Esophagus (tissue), 2 donors: ENCODE measurements around the gene PLCB1. TPM values are rescaled to one million over a fixed set of nuclear protein-coding genes. Genes with fewer than 3 reads are reported as not detected.

ENCODE experiments used
- H3K27ac ChIP-seq, 2 donors: one replicate each; pipeline ENCODE4 v1.5.1; 2013; ENCODE audit warnings: low read depth in 2 of 2, mild to moderate bottlenecking in 2 of 2, inconsistent platforms in 1 of 2, low read length in 1 of 2, moderate library complexity in 1 of 2
- H3K27me3 ChIP-seq, 2 donors: one replicate each; pipeline ENCODE4 v1.6.1; 2013; ENCODE audit warnings: low read length in 2 of 2, control low read depth in 1 of 2, mild to moderate bottlenecking in 1 of 2; ENCODE audit not compliant: insufficient read depth in 2 of 2, control insufficient read depth in 1 of 2
- H3K36me3 ChIP-seq, 2 donors: one replicate each; pipeline ENCODE4 v1.6.1; 2013; ENCODE audit warnings: low read length in 1 of 2; ENCODE audit not compliant: control insufficient read depth in 2 of 2, insufficient read depth in 2 of 2
- H3K4me1 ChIP-seq, 2 donors: one replicate each; pipeline ENCODE4 v1.6.1; 2013; ENCODE audit warnings: low read length in 1 of 2; ENCODE audit not compliant: control insufficient read depth in 2 of 2, insufficient read depth in 2 of 2
- H3K4me3 ChIP-seq, 2 donors: one replicate each; pipeline ENCODE4 v1.5.1; 2013; ENCODE audit warnings: low read length in 2 of 2, mild to moderate bottlenecking in 2 of 2, low read depth in 1 of 2, moderate library complexity in 1 of 2
- H3K9me3 ChIP-seq, 2 donors: one replicate each; pipeline ENCODE4 v1.6.1; 2013; ENCODE audit warnings: mild to moderate bottlenecking in 2 of 2, low read depth in 1 of 2, low read length in 1 of 2, moderate library complexity in 1 of 2; ENCODE audit not compliant: control insufficient read depth in 2 of 2, insufficient read depth in 1 of 2
- WGBS, 2 donors: extraction: QIAGEN DNeasy Blood & Tissue Kit; methylation state at CpG; one replicate each; pipeline ENCODE4 v1.1.7; 2013; 5-methylcytosine and 5-hydroxymethylcytosine counted together
- polyA plus RNA-seq, 2 donors: library from polyadenylated mRNA; stranded (reverse); fragments of 200-250 nt; gene quantifications; one replicate each; pipeline ENCODE4 v1.2.3, GENCODE V29; 2013
- donor health status: healthy with polysubstance abuse.
- donor health status: Bipolar disorder and iron deficiency.

Gene PLCB1
- polyA plus RNA-seq, 2 donors = 1.7 to 3.0 TPM

DNA sequence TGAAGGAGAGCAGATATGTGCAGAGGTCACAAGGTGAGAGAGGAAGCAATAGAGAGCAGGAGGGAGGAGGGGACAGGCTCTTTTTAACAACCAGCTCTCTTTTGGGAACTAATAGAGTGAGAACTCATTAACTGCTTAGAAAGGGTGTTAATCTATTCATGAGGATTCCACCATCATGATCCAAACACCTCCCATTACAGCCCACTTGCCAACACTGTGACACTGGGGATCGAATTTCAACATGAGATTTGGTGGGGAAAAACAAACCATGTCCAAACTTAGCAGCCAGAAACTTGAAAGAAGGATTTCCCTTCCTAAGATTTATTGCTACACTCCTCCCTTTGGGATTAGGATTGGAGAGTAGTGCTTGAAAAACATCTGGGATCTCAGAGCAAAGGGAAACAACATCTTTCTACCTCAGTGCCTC, 801.3 kb downstream of the PLCB1 start:
- H3K4me3 ChIP-seq = no peak overlapping the region
- WGBS, 2 donors = 14 to 22% methylated on average over 1 of the region's 1 CpG
- H3K36me3 ChIP-seq = no peaks in the 10 kb centered on the region
- no peaks in the 10 kb centered on the region for H3K9me3 ChIP-seq
- H3K27ac ChIP-seq = no peak overlapping the region
- no peaks in the 10 kb centered on the region for H3K4me1 ChIP-seq
- H3K27me3 ChIP-seq = no peaks in the 10 kb centered on the region

DNA sequence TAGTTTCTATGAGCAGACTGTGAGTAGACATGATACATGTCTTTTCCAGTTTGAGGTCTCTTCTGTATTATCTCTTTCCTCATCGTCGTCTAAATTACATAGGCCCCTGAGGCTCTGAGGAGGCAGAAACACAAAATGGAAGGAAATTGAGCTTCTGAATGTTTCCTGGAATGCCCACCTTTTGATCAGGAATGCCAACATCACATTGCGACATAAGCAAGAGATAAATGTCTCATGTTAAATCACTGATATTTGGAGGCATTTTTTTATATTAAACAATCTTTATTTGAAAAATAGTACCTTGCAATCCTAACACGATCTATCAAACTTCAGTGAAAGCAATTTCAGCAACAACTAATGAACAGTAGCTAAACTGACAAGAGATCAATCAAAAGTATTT, 802.3 kb downstream of the PLCB1 start:
- Histone ChIP-seq H3K9me3 (no peaks in the 10 kb centered on the region), H3K27me3 (no peaks in the 10 kb centered on the region), H3K4me1 (no peaks in the 10 kb centered on the region), H3K27ac (no peak overlapping the region), H3K36me3 (no peaks in the 10 kb centered on the region), H3K4me3 (no peak overlapping the region)
- WGBS, 2 donors = 84 to 86% methylated on average over 4 of the region's 4 CpGs

Other genes starting within 250 kb of the PLCB1 start
- not detected for gene HAO1, start 191.8 kb upstream of the PLCB1 start, polyA plus RNA-seq
- gene TMX4, start 112.5 kb upstream of the PLCB1 start, polyA plus RNA-seq = 1 to 10 TPM; 3.6 to 5.5 TPM